Peyer's patch (tissue), 4 donors: ENCODE data around the gene MYO3B.

Experiments
- CTCF ChIP-seq, 6 experiments: fragments of 450-650 bp in 4 of 6; fragments of 200-600 bp in 2 of 6; sonication (generic) in 1 of 6; IDR thresholded peaks; one replicate each; pipeline ENCODE4 v1.5.1; 2017 to 2019; ENCODE audit warnings: antibody characterized with exemption in 6 of 6, mild to moderate bottlenecking in 3 of 6, moderate library complexity in 1 of 6
- POLR2A ChIP-seq, 2 donors: fragments of 450-650 bp; IDR thresholded peaks; one replicate each; pipeline ENCODE4 v1.5.1; 2017; ENCODE audit warnings: antibody characterized with exemption in 2 of 2, mild to moderate bottlenecking in 2 of 2, moderate library complexity in 2 of 2

- TF ChIP-seq CTCF (IDR thresholded peaks at IDR 0.05) (no peak), POLR2A (IDR thresholded peaks at IDR 0.05) (no peak)
These were observed 517.8 kb downstream of the MYO3B start for GRCh38 chr2:170695521-170696410.
